GM21381 (cell line): Measurements from ENCODE around the gene TEP1.
"Not testable (repeated sequence)": the region's sequence is repeated elsewhere in the genome, so short reads cannot be mapped to it uniquely, and the experiment has no call there.

Source experiments
- ATAC-seq: cut with Tn5 transposase; IDR thresholded peaks from one replicate; pipeline ENCODE4 v1.9.1; 2021; ENCODE audit warnings: mild to moderate bottlenecking, moderate library complexity; ENCODE audit not compliant: unreplicated experiment

Gene TEP1

GRCh38 chr14:20391505-20391904 is 21.8 kb downstream of the TEP1 start:
- ATAC-seq: no peak

- no peak for ATAC-seq
These were observed 25.1 kb downstream of the TEP1 start for GRCh38 chr14:20388159-20388558.

DNA sequence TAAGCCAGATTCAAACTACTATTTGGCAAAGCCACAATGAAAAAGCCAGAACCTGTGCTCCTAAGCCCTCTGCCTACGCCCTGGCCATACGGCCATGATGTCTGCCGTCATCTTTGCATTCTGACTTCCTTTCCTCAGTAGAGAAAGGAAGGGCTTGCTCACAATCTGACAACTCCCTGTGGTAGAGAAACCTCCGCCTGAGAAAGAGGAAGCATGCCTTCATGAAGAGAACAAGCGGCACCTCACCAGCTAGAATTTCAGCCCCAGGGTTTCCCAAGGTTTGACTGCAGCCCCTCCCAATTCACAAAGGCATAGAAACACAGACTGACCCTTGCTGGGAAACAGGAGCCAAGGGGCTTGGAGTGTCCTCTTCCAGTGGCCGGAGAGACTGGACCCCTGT is 25.7 kb downstream of the TEP1 start:
- peak; percentile 52 for ATAC-seq

GRCh38 chr14:20386276-20386855 is 26.9 kb downstream of the TEP1 start:
- no peak for ATAC-seq

GRCh38 chr14:20384886-20385285 is 28.4 kb downstream of the TEP1 start:
- ATAC-seq: no peak

- no peak for ATAC-seq
These were observed 29.0 kb downstream of the TEP1 start for GRCh38 chr14:20384321-20384720.

- no peak for ATAC-seq
These were observed 29.7 kb downstream of the TEP1 start for GRCh38 chr14:20383636-20384035.

- ATAC-seq: no peak
These were observed 30.3 kb downstream of the TEP1 start for GRCh38 chr14:20383032-20383431.

DNA sequence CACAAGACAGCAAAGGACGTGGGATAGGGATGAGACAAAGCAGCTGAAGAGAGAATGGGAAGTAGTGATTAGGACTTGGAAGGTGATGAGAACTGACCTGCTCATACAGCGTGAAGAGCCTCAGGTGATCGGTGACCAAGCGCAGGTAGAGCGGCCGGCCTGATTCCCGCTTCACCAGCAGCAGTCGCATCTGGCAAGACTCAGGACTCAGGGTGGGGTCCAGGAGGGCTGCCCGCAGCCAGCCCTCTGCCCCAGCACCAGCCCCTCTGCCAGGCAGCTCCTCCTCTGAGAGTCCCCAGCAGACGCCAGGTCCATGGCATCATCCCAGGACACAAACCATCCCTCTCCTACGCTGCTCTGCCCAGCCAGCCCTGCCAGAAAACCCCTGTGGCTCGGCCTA is 30.8 kb downstream of the TEP1 start:
- no peak for ATAC-seq

DNA sequence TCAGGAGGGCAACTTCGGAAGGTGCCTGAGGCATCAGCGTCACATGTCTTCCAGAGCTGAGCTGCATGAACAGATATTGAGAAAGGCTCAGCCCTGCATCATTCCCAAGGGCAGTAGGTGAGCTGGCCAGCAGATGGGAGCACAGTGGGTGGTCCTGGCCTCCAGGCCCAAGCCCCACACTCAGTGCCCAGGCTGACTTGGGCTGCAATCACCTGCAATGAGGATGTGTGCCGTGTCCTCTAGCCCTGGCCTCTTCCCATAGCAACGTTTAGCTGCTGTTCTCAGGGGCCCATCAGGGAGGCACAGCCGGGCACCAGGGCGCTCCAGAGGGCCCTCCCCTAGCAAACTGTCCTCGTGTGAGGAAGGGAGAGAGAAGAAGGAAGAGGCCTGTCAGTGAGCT is 32.0 kb downstream of the TEP1 start:
- ATAC-seq: no peak

DNA sequence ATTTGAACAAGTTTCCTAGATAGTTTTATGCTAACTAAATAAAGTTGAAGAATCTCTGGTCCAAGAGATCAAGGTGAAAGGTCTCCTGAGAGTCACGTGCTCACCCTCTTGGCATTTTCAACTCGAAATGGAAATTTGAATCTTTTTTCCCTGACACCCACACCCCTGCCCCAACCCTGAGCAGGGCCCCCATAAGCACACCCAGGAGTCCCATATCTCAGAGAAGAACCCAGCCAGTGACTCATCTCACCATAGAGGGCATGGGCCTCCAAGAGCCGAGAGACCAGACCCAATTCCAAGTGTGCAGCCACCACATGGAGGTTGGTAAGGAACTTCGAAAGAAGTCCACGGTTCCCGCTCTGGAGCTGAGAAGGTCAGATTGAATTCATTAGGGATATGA is 32.6 kb downstream of the TEP1 start:
- ATAC-seq: no peak

- ATAC-seq: no peak
These were observed 33.6 kb downstream of the TEP1 start for GRCh38 chr14:20379743-20380142.

DNA sequence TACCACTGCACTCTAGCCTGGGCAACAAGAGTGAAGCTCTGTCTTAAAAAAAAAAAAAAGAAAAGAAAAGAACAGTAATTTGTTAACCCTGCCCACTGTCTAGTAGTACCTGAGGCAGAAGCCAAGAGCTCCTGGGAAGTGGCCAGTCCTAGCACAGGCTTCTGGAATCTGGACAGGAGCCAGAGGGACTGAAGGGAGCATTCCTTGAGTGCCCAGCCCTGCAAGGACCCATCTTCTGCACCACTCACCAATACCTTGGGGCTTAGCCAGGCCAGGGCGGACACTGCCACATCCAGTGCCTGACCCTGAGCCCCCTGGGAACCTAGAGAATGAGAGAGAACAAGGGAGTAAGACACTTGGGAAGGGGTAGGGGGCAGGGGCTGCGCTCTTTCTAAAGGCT is 36.1 kb downstream of the TEP1 start:
- no peak for ATAC-seq

DNA sequence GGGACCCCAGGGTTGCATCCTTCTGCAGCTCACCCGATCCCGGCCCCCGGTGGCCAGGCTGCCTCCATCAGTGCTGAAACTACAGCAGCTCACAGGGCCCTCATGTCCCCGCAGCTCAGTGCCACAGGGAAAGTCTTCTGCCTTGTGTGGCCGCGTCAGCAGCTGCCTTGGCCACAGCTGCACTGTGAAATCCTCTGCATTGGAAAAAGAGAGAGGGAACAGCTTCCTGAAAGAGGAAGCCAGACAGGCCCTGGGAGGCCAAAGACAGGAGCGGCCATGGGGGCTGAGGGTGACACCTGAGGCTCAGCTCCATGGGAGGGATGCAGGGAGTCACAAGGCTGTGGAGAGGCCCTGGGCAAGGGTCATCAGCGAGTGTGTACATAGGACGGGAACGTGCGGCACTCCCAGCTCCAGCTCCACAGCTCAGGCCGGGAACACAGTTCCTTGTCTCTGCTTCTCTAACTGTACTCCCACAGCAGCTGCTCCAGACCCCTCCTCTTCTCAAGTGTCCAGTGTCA is 37.2 kb downstream of the TEP1 start:
- no peak for ATAC-seq

- ATAC-seq: no peak
These were observed 37.8 kb downstream of the TEP1 start for GRCh38 chr14:20375471-20375870.

DNA sequence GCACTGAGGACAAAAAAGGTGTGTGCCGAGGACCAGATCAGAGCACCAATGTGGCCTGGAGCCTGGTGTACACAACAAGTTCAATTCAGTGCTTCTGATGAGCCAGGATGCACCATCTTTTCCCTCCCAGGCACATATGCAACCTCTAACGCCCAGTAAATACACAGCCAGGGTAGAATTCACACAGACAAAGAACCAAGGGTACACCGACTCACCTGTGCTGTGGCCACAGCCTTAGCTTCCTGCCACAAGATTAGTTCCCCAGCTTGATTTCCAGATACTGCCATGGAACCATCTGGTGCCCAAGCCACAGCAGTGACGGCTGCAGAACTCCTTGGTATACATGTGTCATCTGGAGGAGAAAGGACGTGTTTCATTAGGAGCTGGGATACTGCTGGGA is 40.5 kb downstream of the TEP1 start:
- ATAC-seq: no peak

- ATAC-seq: no peak
These were observed 47.4 kb downstream of the TEP1 start for GRCh38 chr14:20365928-20366327.

DNA sequence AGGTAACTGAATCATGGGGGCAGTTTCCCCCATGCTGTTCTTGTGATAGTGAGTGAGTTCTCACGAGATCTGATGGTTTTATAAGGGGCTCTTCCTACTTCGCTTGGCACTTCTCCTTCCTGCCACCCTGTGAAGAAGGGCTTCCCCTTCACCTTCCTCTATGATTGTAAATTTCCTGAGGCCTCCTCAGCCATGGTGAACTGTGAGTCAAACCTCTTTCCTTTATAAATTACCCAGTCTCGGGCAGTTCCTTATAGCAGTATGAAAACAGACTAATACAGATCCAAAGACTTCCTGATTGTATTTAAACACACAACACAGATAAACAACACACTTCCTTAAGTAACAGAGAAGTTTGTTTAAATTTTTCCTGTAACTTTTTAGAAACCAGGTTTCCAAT is 54.8 kb downstream of the TEP1 start:
- ATAC-seq: not testable (repeated sequence)

- no peak for ATAC-seq
These were observed 56.9 kb downstream of the TEP1 start for GRCh38 chr14:20356422-20356821.

DNA sequence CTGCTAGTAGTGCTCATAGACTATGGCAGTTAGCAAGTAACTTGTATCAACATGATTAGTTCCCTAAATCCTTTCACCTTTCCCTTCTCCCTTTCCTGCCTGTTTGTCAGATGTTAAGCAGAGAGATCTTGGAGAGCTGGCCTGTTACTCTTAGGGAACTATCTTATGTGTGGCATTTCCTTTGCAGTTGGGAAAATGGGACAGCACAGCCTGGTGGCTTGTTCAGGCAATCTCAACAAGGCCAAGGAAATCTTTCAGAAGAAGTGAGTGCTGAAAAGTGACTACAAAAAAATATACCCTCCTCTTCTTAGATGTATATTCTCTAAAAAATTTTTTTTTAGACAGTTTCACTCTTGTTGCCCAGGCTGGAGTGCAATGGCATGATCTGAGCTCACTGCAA is 62.4 kb downstream of the TEP1 start:
- no peak for ATAC-seq

DNA sequence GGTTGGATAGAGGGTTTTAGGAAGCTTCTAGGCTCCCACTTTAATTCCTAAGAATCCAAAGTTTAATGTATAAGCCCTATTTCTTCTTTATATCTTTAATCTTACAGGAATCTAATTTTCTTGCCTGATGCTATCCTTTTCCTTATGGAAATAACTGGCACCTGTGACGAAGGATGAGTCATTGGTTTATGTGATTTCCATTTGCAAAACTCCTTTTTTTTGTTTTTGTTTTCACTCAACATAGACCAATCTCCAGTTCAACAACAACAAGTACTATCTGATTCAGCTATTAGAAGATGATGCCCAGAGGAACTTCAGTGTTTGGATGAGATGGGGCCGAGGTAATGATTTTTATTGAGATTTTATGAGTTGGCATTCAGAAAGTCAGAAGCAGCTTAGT is 63.0 kb downstream of the TEP1 start:
- ATAC-seq: no peak

DNA sequence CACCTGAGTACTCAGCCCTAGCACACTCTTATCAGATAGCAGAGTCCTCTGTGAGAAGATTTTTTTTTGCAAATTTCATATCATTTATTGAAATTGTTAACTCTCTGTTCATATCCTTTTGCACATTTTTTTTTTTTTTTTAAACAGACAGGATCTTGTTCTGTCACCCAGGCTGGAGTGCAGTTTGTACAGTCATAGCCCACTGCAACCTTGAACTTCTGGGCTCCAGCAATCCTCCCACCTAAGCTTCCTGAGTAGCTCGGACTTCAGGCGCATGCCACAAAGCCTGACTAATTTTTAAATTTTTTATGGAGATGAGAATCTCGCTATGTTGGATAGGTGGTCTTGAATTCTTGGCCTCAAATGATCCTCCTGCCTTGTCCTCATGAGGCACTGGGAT is 65.6 kb downstream of the TEP1 start:
- no peak for ATAC-seq

DNA sequence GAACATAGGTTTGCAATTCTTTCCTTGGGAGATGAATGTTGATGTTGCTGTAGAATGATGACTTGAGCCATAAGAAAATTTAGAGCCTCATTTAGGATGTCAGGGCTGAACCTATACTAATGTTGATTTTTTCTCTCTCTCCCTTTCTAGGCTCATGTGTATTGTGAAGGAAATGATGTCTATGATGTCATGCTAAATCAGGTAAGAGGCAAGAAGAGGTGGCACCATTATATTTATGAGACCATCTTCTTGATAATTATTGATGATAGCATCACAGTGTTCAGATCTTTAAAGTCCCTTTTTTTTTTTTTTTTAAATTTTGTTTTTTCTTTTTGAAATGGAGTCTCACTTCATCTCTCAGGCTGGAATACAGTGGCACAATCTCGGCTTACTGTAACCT is 66.6 kb downstream of the TEP1 start:
- ATAC-seq: no peak
